ENCODE measurements around the gene PLEKHO1.

GRCh38 chr1:150162862-150163706 is 13.4 kb downstream of the PLEKHO1 start:
- TF ChIP-seq CTCF (IDR thresholded peaks at IDR 0.05; ENCODE audit: poor library complexity, severe bottlenecking) (no peak), POLR2AphosphoS5 (IDR thresholded peaks at IDR 0.05) (peak; percentile 93), TAF1 (IDR thresholded peaks at IDR 0.05; ENCODE audit: low read depth) (peak; percentile 81), REST (IDR thresholded peaks at IDR 0.05; ENCODE audit: borderline replicate concordance) (no peak), EZH2 (IDR thresholded peaks at IDR 0.05; ENCODE audit: borderline replicate concordance, insufficient read depth, low read length, poor library complexity, severe bottlenecking) (no peak), SMC3 (conservative IDR thresholded peaks at IDR 0.05; ENCODE audit: poor library complexity) (peak; percentile 26), EP300 (conservative IDR thresholded peaks at IDR 0.05; ENCODE audit: poor library complexity, severe bottlenecking) (peak; percentile 96), RAD21 (conservative IDR thresholded peaks at IDR 0.05) (peak; percentile 35)
